ENCODE data around the gene PDZRN3. TPM values are rescaled to one million over a fixed set of nuclear protein-coding genes. Genes with fewer than 3 reads are reported as not detected.

Gene PDZRN3
- total RNA-seq, 4 donors from 2014 or later, result 87.3 to 268 (median 107) TPM

- Histone ChIP-seq H3K9me3 (no peaks in the 10 kb centered on the region), H3K4me3 (no peak overlapping the region), H3K4me1 (no peaks in the 10 kb centered on the region), H3K27me3 (no peaks in the 10 kb centered on the region), H3K36me3 (no peaks in the 10 kb centered on the region), H3K27ac (no peak overlapping the region)
- intact Hi-C loops (cut with DNase I; ENCODE audit: low total_unique reads), result no loop called here
- DNase-seq, result no peak
- TF ChIP-seq POLR2A (IDR thresholded peaks at IDR 0.05), result no peak
- no peak for TF ChIP-seq CTCF (IDR thresholded peaks at IDR 0.05)
Observed at GRCh38 chr3:73581134-73581846, 43.5 kb downstream of the PDZRN3 start.

GRCh38 chr3:73580343-73580742 is 44.4 kb downstream of the PDZRN3 start:
- intact Hi-C loops (cut with DNase I; ENCODE audit: low total_unique reads), result no loop called here

GRCh38 chr3:73577704-73578103 is 47.0 kb downstream of the PDZRN3 start:
- no peaks in the 10 kb centered on the region for H3K9me3 ChIP-seq
- intact Hi-C loops (cut with DNase I; ENCODE audit: low total_unique reads), result no loop called here
- H3K36me3 ChIP-seq, result no peaks in the 10 kb centered on the region
- no peaks in the 10 kb centered on the region for H3K27me3 ChIP-seq
- TF ChIP-seq CTCF (IDR thresholded peaks at IDR 0.05) (no peak), POLR2A (IDR thresholded peaks at IDR 0.05) (no peak)
- H3K4me3 ChIP-seq, result no peak overlapping the region
- no peak for DNase-seq
- H3K27ac ChIP-seq, result no peak overlapping the region
- H3K4me1 ChIP-seq, result no peaks in the 10 kb centered on the region

More at GRCh38 chr3:73580343-73580742, 44.4 kb downstream of the PDZRN3 start:
- H3K4me1 ChIP-seq, result no peaks in the 10 kb centered on the region
- H3K36me3 ChIP-seq, result no peaks in the 10 kb centered on the region
- H3K4me3 ChIP-seq, result no peak overlapping the region
- H3K9me3 ChIP-seq, result no peaks in the 10 kb centered on the region
- DNase-seq, result peak in 1 of 2 donors; percentile 39
- no peak for TF ChIP-seq CTCF (IDR thresholded peaks at IDR 0.05)
- no peak for TF ChIP-seq POLR2A (IDR thresholded peaks at IDR 0.05)
- H3K27ac ChIP-seq, result peak overlapping the region in 1 of 2 donors; percentile 6
- no peaks in the 10 kb centered on the region for H3K27me3 ChIP-seq

- no peak for DNase-seq
- intact Hi-C loops (cut with DNase I; ENCODE audit: low total_unique reads), result no loop called here
- Histone ChIP-seq H3K27ac (no peak overlapping the region), H3K36me3 (no peaks in the 10 kb centered on the region), H3K4me1 (no peaks in the 10 kb centered on the region), H3K9me3 (no peaks in the 10 kb centered on the region), H3K4me3 (no peak overlapping the region), H3K27me3 (no peaks in the 10 kb centered on the region)
- no peak for TF ChIP-seq POLR2A (IDR thresholded peaks at IDR 0.05)
- no peak for TF ChIP-seq CTCF (IDR thresholded peaks at IDR 0.05)
Observed at GRCh38 chr3:73576999-73577461, 47.7 kb downstream of the PDZRN3 start.

- Histone ChIP-seq H3K27ac (no peak overlapping the region), H3K4me1 (peaks cover 0 to 4% of the 10 kb centered on the region in 2 donors), H3K27me3 (no peaks in the 10 kb centered on the region), H3K9me3 (no peaks in the 10 kb centered on the region), H3K36me3 (no peaks in the 10 kb centered on the region), H3K4me3 (no peak overlapping the region)
- TF ChIP-seq POLR2A (IDR thresholded peaks at IDR 0.05), result no peak
- no peak for TF ChIP-seq CTCF (IDR thresholded peaks at IDR 0.05)
- intact Hi-C loops (cut with DNase I; ENCODE audit: low total_unique reads), result no loop called here
- DNase-seq, result no peak
Observed at GRCh38 chr3:73575953-73576352, 48.8 kb downstream of the PDZRN3 start.
